ENCODE results near the gene PPIP5K1. TPM values are rescaled to one million over a fixed set of nuclear protein-coding genes. Genes with fewer than 3 reads are reported as not detected.

Gene PPIP5K1
- total RNA-seq, 1 donor from 2014 or later = 99.2 TPM

- intact Hi-C loops (cut with DNase I) = loop anchor here (1.0 to 2.0 kb wide), 2 partner anchors 17 to 26 kb away; no protein-coding TSS in a partner anchor
- Histone ChIP-seq H3K4me3 (peak within 1 kb of the TSS; percentile 76 to 92), H3K36me3 (peaks cover 3 to 5% of the 10 kb centered on the region in 2 donors), H3K27ac (peak within 1 kb of the TSS; percentile 73 to 85), H3K9me3 (no peaks in the 10 kb centered on the region), H3K27me3 (no peaks in the 10 kb centered on the region), H3K4me1 (peaks cover 0 to 17% of the 10 kb centered on the region in 2 donors)
- peak; percentile 93 to 99 for DNase-seq (ENCODE audit: low spot score in 2 of 2)
- TF ChIP-seq, protein P1, sequence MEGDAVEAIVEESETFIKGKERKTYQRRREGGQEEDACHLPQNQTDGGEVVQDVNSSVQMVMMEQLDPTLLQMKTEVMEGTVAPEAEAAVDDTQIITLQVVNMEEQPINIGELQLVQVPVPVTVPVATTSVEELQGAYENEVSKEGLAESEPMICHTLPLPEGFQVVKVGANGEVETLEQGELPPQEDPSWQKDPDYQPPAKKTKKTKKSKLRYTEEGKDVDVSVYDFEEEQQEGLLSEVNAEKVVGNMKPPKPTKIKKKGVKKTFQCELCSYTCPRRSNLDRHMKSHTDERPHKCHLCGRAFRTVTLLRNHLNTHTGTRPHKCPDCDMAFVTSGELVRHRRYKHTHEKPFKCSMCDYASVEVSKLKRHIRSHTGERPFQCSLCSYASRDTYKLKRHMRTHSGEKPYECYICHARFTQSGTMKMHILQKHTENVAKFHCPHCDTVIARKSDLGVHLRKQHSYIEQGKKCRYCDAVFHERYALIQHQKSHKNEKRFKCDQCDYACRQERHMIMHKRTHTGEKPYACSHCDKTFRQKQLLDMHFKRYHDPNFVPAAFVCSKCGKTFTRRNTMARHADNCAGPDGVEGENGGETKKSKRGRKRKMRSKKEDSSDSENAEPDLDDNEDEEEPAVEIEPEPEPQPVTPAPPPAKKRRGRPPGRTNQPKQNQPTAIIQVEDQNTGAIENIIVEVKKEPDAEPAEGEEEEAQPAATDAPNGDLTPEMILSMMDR (IDR thresholded peaks at IDR 0.05) = no peak
Measured at GRCh38 chr15:43492673-43493601, 97.1 kb downstream of the PPIP5K1 start, which contains the start of gene TP53BP1. Gene TP53BP1 (minus strand): TSS chr15:43493156. CDS start chr15:43493043, 113 bp downstream.

DNA sequence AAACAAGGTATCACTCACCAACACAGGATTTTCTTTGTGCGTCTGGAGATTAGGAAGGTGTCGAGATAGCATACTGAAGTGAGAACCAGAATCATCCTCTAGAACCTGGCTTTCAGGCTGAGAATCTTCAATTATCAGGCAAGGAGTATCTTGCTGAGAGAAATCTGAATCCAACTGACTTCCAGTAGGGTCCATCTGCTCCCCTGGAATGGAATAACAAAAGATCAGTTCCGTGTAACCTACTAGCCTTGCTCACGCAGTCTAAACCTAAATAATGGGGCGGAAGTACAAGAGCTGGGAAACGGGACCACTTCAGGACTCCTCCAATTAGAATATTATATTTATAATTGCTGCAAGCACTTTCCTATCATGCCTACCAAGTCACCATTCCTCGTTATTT lies 97.7 kb downstream of the PPIP5K1 start:
- TF ChIP-seq, protein P1 (IDR thresholded peaks at IDR 0.05) = no peak
- no peak for DNase-seq (ENCODE audit: low spot score in 2 of 2)
- H3K27ac ChIP-seq = peak overlapping the region; percentile 73 to 85
- peak overlapping the region; percentile 76 to 92 for H3K4me3 ChIP-seq
- H3K27me3 ChIP-seq = no peaks in the 10 kb centered on the region
- intact Hi-C loops (cut with DNase I) = loop anchor here (2.0 kb wide), 1 partner anchor 27 kb away; no protein-coding TSS in a partner anchor
- peaks cover 3 to 8% of the 10 kb centered on the region in 2 donors for H3K36me3 ChIP-seq
- H3K9me3 ChIP-seq = no peaks in the 10 kb centered on the region
- peaks cover 0 to 17% of the 10 kb centered on the region in 2 donors for H3K4me1 ChIP-seq

DNA sequence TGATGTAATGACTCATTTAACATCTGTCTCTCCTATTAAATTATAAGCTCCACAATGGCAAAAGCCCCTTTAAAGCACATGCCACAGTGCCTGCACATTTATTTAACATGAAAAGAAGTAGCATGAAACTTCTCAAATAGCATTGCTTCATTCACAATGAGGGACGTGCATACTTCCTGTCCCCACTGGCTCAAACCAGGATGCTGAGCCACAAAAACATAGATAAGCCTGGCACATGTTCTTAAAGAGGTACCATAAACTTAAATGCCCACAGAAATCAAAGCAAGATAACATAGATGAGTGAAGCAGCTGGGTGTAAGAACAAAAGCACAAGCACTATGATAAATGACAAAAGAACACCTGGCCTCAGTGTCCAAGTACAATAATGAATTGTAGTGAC lies 100.8 kb downstream of the PPIP5K1 start:
- no peaks in the 10 kb centered on the region for H3K9me3 ChIP-seq
- intact Hi-C loops (cut with DNase I) = no loop called here
- peaks cover 3 to 21% of the 10 kb centered on the region in 2 donors for H3K36me3 ChIP-seq
- H3K27ac ChIP-seq = no peak overlapping the region
- TF ChIP-seq, protein P1 (IDR thresholded peaks at IDR 0.05) = no peak
- H3K4me3 ChIP-seq = no peak overlapping the region
- no peak for DNase-seq (ENCODE audit: low spot score in 2 of 2)
- H3K4me1 ChIP-seq = peaks cover 0 to 17% of the 10 kb centered on the region in 2 donors
- no peaks in the 10 kb centered on the region for H3K27me3 ChIP-seq

- intact Hi-C loops (cut with DNase I) = no loop called here
- H3K9me3 ChIP-seq = no peaks in the 10 kb centered on the region
- TF ChIP-seq, protein P1 (IDR thresholded peaks at IDR 0.05) = no peak
- no peak overlapping the region for H3K4me3 ChIP-seq
- H3K36me3 ChIP-seq = peaks cover 3 to 21% of the 10 kb centered on the region in 2 donors
- DNase-seq (ENCODE audit: low spot score in 2 of 2) = no peak
- no peak overlapping the region for H3K27ac ChIP-seq
- no peaks in the 10 kb centered on the region for H3K27me3 ChIP-seq
- H3K4me1 ChIP-seq = peaks cover 0 to 17% of the 10 kb centered on the region in 2 donors
Measured at GRCh38 chr15:43488790-43489189, 101.2 kb downstream of the PPIP5K1 start.

GRCh38 chr15:43487271-43487895 lies 102.6 kb downstream of the PPIP5K1 start:
- peaks cover 8 to 25% of the 10 kb centered on the region in 2 donors for H3K36me3 ChIP-seq
- intact Hi-C loops (cut with DNase I) = no loop called here

More at GRCh38 chr15:43487271-43487895, 102.6 kb downstream of the PPIP5K1 start:
- TF ChIP-seq, protein P1 (IDR thresholded peaks at IDR 0.05) = no peak
- H3K9me3 ChIP-seq = no peaks in the 10 kb centered on the region
- no peak for DNase-seq (ENCODE audit: low spot score in 2 of 2)
- no peaks in the 10 kb centered on the region for H3K27me3 ChIP-seq
- H3K27ac ChIP-seq = no peak overlapping the region
- H3K4me1 ChIP-seq = peaks cover 0 to 14% of the 10 kb centered on the region in 2 donors
- H3K4me3 ChIP-seq = no peak overlapping the region

Measured in ascending aorta (tissue), 2 donors.